H1 (cell line): ENCODE measurements around the gene CHN2. TPM values are rescaled to one million over a fixed set of nuclear protein-coding genes. Genes with fewer than 3 reads are reported as not detected.

Source experiments
- CTCF ChIA-PET: fragments of 300-600 bp; sonication (Branson Sonifier 250); formaldehyde crosslinking; loops from one replicate; lab custom pipeline; 2021; ENCODE audit not compliant: partially characterized antibody; lab: Charles Lee
- POLR2A ChIA-PET: fragments of 300-600 bp; sonication (Branson Sonifier 250); formaldehyde crosslinking; loops from one replicate; lab custom pipeline; 2021; ENCODE audit warnings: inconsistent platforms; ENCODE audit not compliant: partially characterized antibody; lab: Charles Lee
- DNase-seq, 2 experiments: peaks; one replicate each; pipeline versions ENCODE4 v3.0.0 to v3.0.0-alpha.2; 2010 to 2022; ENCODE audit warnings: low spot score in 2 of 2, low read depth in 1 of 2, mixed read lengths in 1 of 2
- FAIRE-seq: peaks from 2 replicates; lab custom pipeline; 2011; peaks lifted over from hg19 to GRCh38; lab: Jason Lieb, UNC
- H2AFZ ChIP-seq: 2 replicates; pipeline ENCODE4 v1.8.1; 2012; ENCODE audit warnings: low read length, inconsistent platforms
- H2AK5ac ChIP-seq: 2 replicates; pipeline ENCODE4 v1.6.1; 2013; ENCODE audit warnings: low read depth, low read length
- H2BK120ac ChIP-seq: replicated peaks from 2 replicates; pipeline ENCODE3; 2013; ENCODE audit warnings: low read depth, low read length, inconsistent platforms
- H2BK12ac ChIP-seq: 2 replicates; pipeline ENCODE4 v1.6.1; 2013; ENCODE audit warnings: low read depth, low read length
- H2BK15ac ChIP-seq: 2 replicates; pipeline ENCODE4 v1.6.1; 2013; ENCODE audit warnings: low read length
- H2BK20ac ChIP-seq: 2 replicates; pipeline ENCODE4 v1.6.1; 2013; ENCODE audit warnings: low read length
- H2BK5ac ChIP-seq: 2 replicates; pipeline ENCODE4 v1.6.1; 2013; ENCODE audit warnings: low read depth, low read length
- H3K14ac ChIP-seq: 2 replicates; pipeline ENCODE4 v1.6.1; 2013; ENCODE audit warnings: inconsistent platforms; ENCODE audit not compliant: insufficient read length
- H3K18ac ChIP-seq: 2 replicates; pipeline ENCODE4 v1.6.1; 2013; ENCODE audit warnings: low read length; ENCODE audit errors: extremely low read depth
- H3K23ac ChIP-seq: 2 replicates; pipeline ENCODE4 v1.6.1; 2013; ENCODE audit warnings: inconsistent platforms; ENCODE audit not compliant: insufficient read length
- H3K23me2 ChIP-seq: 2 replicates; pipeline ENCODE4 v1.6.1; 2013; ENCODE audit warnings: low read depth, low read length
- H3K27ac ChIP-seq: 2 replicates; pipeline ENCODE4 v1.6.1; 2011; ENCODE audit warnings: low read depth, low read length, inconsistent platforms
- H3K27me3 ChIP-seq, 4 experiments: replicated peaks in 1 of 4; 1 replicate in 1 of 4; 2 replicates in 3 of 4; pipeline versions ENCODE4 v1.6.1 to v1.8.1; 2011 to 2013; ENCODE audit warnings: low read length in 3 of 4, mild to moderate bottlenecking in 3 of 4, inconsistent platforms in 2 of 4, mixed read lengths in 2 of 4, moderate library complexity in 1 of 4; ENCODE audit not compliant: control insufficient read depth in 3 of 4, insufficient read depth in 3 of 4; ENCODE audit errors: extremely low read depth in 1 of 4
- H3K36me3 ChIP-seq, 4 experiments: 2 replicates each; pipeline versions ENCODE4 v1.6.1 to v1.8.1; 2011 to 2013; ENCODE audit warnings: mild to moderate bottlenecking in 4 of 4, low read length in 3 of 4, moderate library complexity in 2 of 4, control low read depth in 1 of 4, inconsistent platforms in 1 of 4; ENCODE audit not compliant: insufficient read depth in 4 of 4, control insufficient read depth in 2 of 4
- H3K4ac ChIP-seq: replicated peaks from 2 replicates; pipeline ENCODE3; 2013; ENCODE audit warnings: low read length, low read depth, mixed read lengths, inconsistent platforms; ENCODE audit not compliant: insufficient read length
- H3K4me1 ChIP-seq, 4 experiments: replicated peaks in 1 of 4; 1 replicate in 1 of 4; 2 replicates in 3 of 4; pipeline versions ENCODE4 v1.6.1 to v1.8.1; 2011 to 2013; ENCODE audit warnings: low read length in 3 of 4, inconsistent platforms in 2 of 4, mixed read lengths in 1 of 4; ENCODE audit not compliant: insufficient read depth in 4 of 4, control insufficient read depth in 3 of 4
- H3K4me2 ChIP-seq, 2 experiments: 2 replicates each; pipeline versions ENCODE4 v1.6.1 to v1.8.1; 2011 to 2013; ENCODE audit warnings: low read depth in 2 of 2, low read length in 2 of 2, control low read depth in 1 of 2, inconsistent platforms in 1 of 2, mild to moderate bottlenecking in 1 of 2; ENCODE audit not compliant: insufficient read depth in 1 of 2
- H3K4me3 ChIP-seq, 4 experiments: fragments of 200-600, 300-600 bp in 1 of 4; sonication (generic), shearing (Covaris generic), sonication (Bioruptor Twin) in 1 of 4; 2 replicates each; pipeline versions ENCODE4 v1.5.1 to v1.8.1; 2011 to 2016; ENCODE audit warnings: low read length in 4 of 4, low read depth in 3 of 4, control low read depth in 2 of 4, inconsistent platforms in 2 of 4, mild to moderate bottlenecking in 2 of 4, mixed read lengths in 1 of 4, moderate library complexity in 1 of 4; ENCODE audit not compliant: insufficient read depth in 2 of 4; ENCODE audit errors: extremely low read depth in 1 of 4
- H3K56ac ChIP-seq: replicated peaks from 2 replicates; pipeline ENCODE3; 2013; ENCODE audit warnings: low read depth, mild to moderate bottlenecking, mixed read lengths, low read length, inconsistent platforms; ENCODE audit not compliant: insufficient read length
- H3K79me1 ChIP-seq: 2 replicates; pipeline ENCODE4 v1.6.1; 2013; ENCODE audit warnings: low read depth, low read length, control low read depth
- H3K79me2 ChIP-seq, 2 experiments: 2 replicates each; pipeline versions ENCODE4 v1.6.1 to v1.8.1; 2012 to 2013; ENCODE audit warnings: low read length in 2 of 2, mild to moderate bottlenecking in 2 of 2, inconsistent platforms in 1 of 2; ENCODE audit not compliant: insufficient read depth in 2 of 2, control insufficient read depth in 1 of 2
- H3K9ac ChIP-seq, 4 experiments: replicated peaks in 1 of 4; 1 replicate in 1 of 4; 2 replicates in 3 of 4; pipeline versions ENCODE4 v1.6.1 to v1.8.1; 2011 to 2013; ENCODE audit warnings: low read depth in 3 of 4, low read length in 3 of 4, control low read depth in 2 of 4, mild to moderate bottlenecking in 2 of 4, moderate library complexity in 2 of 4, inconsistent platforms in 1 of 4; ENCODE audit errors: extremely low read depth in 1 of 4
- H3K9me3 ChIP-seq, 2 experiments: 2 replicates each; pipeline versions ENCODE4 v1.6.1 to v1.8.1; 2012 to 2013; ENCODE audit warnings: mild to moderate bottlenecking in 2 of 2, moderate library complexity in 2 of 2, control low read depth in 1 of 2, inconsistent platforms in 1 of 2, low read depth in 1 of 2, low read length in 1 of 2, mixed read lengths in 1 of 2; ENCODE audit not compliant: insufficient read depth in 2 of 2
- H4K20me1 ChIP-seq, 2 experiments: replicated peaks in 1 of 2; 2 replicates each; pipeline versions ENCODE3 to v1.8.1; 2011 to 2013; ENCODE audit warnings: inconsistent platforms in 2 of 2, low read length in 2 of 2, mild to moderate bottlenecking in 1 of 2; ENCODE audit not compliant: insufficient read depth in 2 of 2, control insufficient read depth in 1 of 2
- H4K5ac ChIP-seq: 2 replicates; pipeline ENCODE4 v1.6.1; 2013; ENCODE audit warnings: low read length, low read depth, mixed read lengths, inconsistent platforms; ENCODE audit not compliant: insufficient read length
- H4K8ac ChIP-seq: 2 replicates; pipeline ENCODE4 v1.8.0; 2013; ENCODE audit warnings: mild to moderate bottlenecking, moderate library complexity, low read length, inconsistent platforms; ENCODE audit not compliant: insufficient read depth; ENCODE audit errors: extremely low read depth
- H4K91ac ChIP-seq: replicated peaks from 2 replicates; pipeline ENCODE3; 2013; ENCODE audit warnings: low read length, mixed read lengths, inconsistent platforms; ENCODE audit not compliant: insufficient read length
- ATF3 ChIP-seq: IDR thresholded peaks from 2 replicates; pipeline ENCODE4 v1.6.1; 2011; ENCODE audit warnings: low read depth, mild to moderate bottlenecking, low read length; ENCODE audit not compliant: insufficient read depth
- BACH1 ChIP-seq: IDR thresholded peaks from 2 replicates; pipeline ENCODE4 v1.6.1; 2012; ENCODE audit warnings: low read length, improper control_type of control experiment
- CREB1 ChIP-seq: IDR thresholded peaks from 2 replicates; pipeline ENCODE4 v1.6.1; 2012; ENCODE audit warnings: inconsistent platforms
- FOSL1 ChIP-seq: IDR thresholded peaks from 2 replicates; pipeline ENCODE4 v1.6.1; 2011; ENCODE audit warnings: mild to moderate bottlenecking, low read depth, low read length, moderate library complexity; ENCODE audit not compliant: insufficient read depth
- HDAC2 ChIP-seq, 2 experiments: fragments of 300-600 bp in 1 of 2; sonication (generic) in 1 of 2; IDR thresholded peaks; 2 replicates each; pipeline ENCODE4 v1.6.1; 2011 to 2012; ENCODE audit warnings: low read depth in 2 of 2, low read length in 2 of 2, mild to moderate bottlenecking in 2 of 2, moderate library complexity in 2 of 2, borderline replicate concordance in 1 of 2, inconsistent platforms in 1 of 2
- KDM1A ChIP-seq: fragments of 200-600, 300-600 bp; sonication (generic); IDR thresholded peaks from 2 replicates; pipeline ENCODE4 v1.7.1; 2016; ENCODE audit warnings: mild to moderate bottlenecking, low read length, borderline replicate concordance
- RFX5 ChIP-seq: IDR thresholded peaks from 2 replicates; pipeline ENCODE4 v1.6.1; 2011; ENCODE audit warnings: low read depth, low read length, improper control_type of control experiment, borderline replicate concordance
- RXRA ChIP-seq: IDR thresholded peaks from 2 replicates; pipeline ENCODE4 v1.6.1; 2011; ENCODE audit warnings: low read depth, mild to moderate bottlenecking, low read length, moderate library complexity; ENCODE audit not compliant: insufficient read depth
- SAP30 ChIP-seq: fragments of 300-600 bp; sonication (generic); IDR thresholded peaks from 2 replicates; pipeline ENCODE4 v1.7.1; 2012; ENCODE audit warnings: low read length, moderate library complexity, mild to moderate bottlenecking, inconsistent platforms; ENCODE audit not compliant: insufficient read depth, insufficient replicate concordance
- SUZ12 ChIP-seq: fragments of 200-600 bp; sonication (generic); IDR thresholded peaks from 2 replicates; pipeline ENCODE4 v1.6.1; 2012; ENCODE audit warnings: mild to moderate bottlenecking, inconsistent platforms, low read length, moderate library complexity, mixed read lengths
- WGBS, 2 experiments: shearing (Covaris generic) in 1 of 2; methylation state at CpG; one replicate each; pipeline versions ENCODE4 v1.1.6 to v1.1.7; 2013 to 2015; ENCODE audit warnings: low lambda C conversion rate in 2 of 2, mixed read lengths in 2 of 2, inconsistent platforms in 1 of 2, low coverage in 1 of 2, missing lambda C conversion rate in 1 of 2; ENCODE audit not compliant: insufficient replicate concordance in 2 of 2, insufficient coverage in 1 of 2, insufficient read length in 1 of 2; ENCODE audit errors: extremely low coverage in 1 of 2, missing lambda C conversion rate in 1 of 2; 5-methylcytosine and 5-hydroxymethylcytosine counted together
- polyA plus RNA-seq, 7 experiments: library from polyadenylated mRNA; depleted of rRNA in 3 of 7; stranded (reverse) in 5 of 7; unstranded in 2 of 7; fragments of >200 nt in 5 of 7; fragments of 200-250 nt in 2 of 7; gene quantifications; 1 replicate in 5 of 7; 2 replicates in 1 of 7; 4 replicates in 1 of 7; pipeline versions ENCODE4 v1.2.1 to v1.2.3, GENCODE V29; 2011 to 2013; ENCODE audit warnings: missing spikeins in 2 of 7, mixed read lengths in 2 of 7
- total RNA-seq: library from RNA; stranded (reverse); fragmentation: NEBNext Ultra II Directional; extraction: Animal tissue kit (Norgen Biotek cat#: 25700); gene quantifications from 2 replicates; pipeline ENCODE4 v1.2.1, GENCODE V29; 2021

The CHN2 gene
- total and polyA plus RNA-seq, 2 of the 8 experiments (the other 6 are each of a cell fraction or from before 2014, with no cell fraction given): 2.9 to 4.8 TPM

- FAIRE-seq: no peak
- POLR2A ChIA-PET: no interaction called here
- no peak overlapping the region for H3K56ac ChIP-seq
These were observed 30.2 kb downstream of the CHN2 start for GRCh38 chr7:29224726-29225125.

More at GRCh38 chr7:29224726-29225125, 30.2 kb downstream of the CHN2 start:
- Histone ChIP-seq H3K14ac (no peak overlapping the region), H3K4ac (no peak overlapping the region), H3K27ac (no peak overlapping the region), H3K23me2 (no peaks in the 10 kb centered on the region), H3K36me3 (no peaks in the 10 kb centered on the region), H3K79me2 (no peaks in the 10 kb centered on the region), H4K91ac (no peak overlapping the region), H2BK120ac (no peak overlapping the region), H3K4me1 (no peaks in the 10 kb centered on the region), H4K20me1 (no peaks in the 10 kb centered on the region), H3K4me2 (no peak overlapping the region), H2BK12ac (no peak overlapping the region), H2AFZ (no peak overlapping the region), H3K18ac (no peak overlapping the region), H4K8ac (no peak overlapping the region), H2AK5ac (no peak overlapping the region), H4K5ac (no peak overlapping the region), H3K4me3 (no peak overlapping the region), H3K79me1 (no peaks in the 10 kb centered on the region), H2BK15ac (no peak overlapping the region), H2BK5ac (no peak overlapping the region), H3K9me3 (peaks cover 0 to 3% of the 10 kb centered on the region in 2 experiments; a peak in 1 of 4 replicates), H3K23ac (no peak overlapping the region), H3K9ac (no peak overlapping the region), H3K27me3 (no peaks in the 10 kb centered on the region), H2BK20ac (no peak overlapping the region)
- WGBS, 2 experiments: 88% methylated on average over 1 of the region's 1 CpG; no CpG with 5 or more reads in 1 of the 2 experiments
- no peak for TF ChIP-seq RXRA
- TF ChIP-seq SAP30: no peak
- TF ChIP-seq SUZ12: no peak
- TF ChIP-seq HDAC2 (IDR thresholded peaks at IDR 0.05; ENCODE audit: borderline replicate concordance in 1 of 2, low read depth in 2 of 2, low read length in 2 of 2): no peak
- TF ChIP-seq CREB1: no peak
- no peak for TF ChIP-seq KDM1A
- TF ChIP-seq RFX5: no peak
- no peak for TF ChIP-seq FOSL1
- TF ChIP-seq ATF3: no peak
- TF ChIP-seq BACH1: no peak
- CTCF ChIA-PET: interaction anchor here (0.8 to 0.9 kb wide), 2 partner anchors 15 to 129 kb away, joined by 3 to 6 read pairs; no protein-coding TSS in a partner anchor
- DNase-seq: no peak
